ENCODE measurements around the gene FBXW10B.
"Not testable (repeated sequence)": the region's sequence is repeated elsewhere in the genome, so short reads cannot be mapped to it uniquely, and the experiment has no call there.

GRCh38 chr17:15619331-15620058 lies at the start of gene FBXW10B:
- TF ChIP-seq, protein P1, sequence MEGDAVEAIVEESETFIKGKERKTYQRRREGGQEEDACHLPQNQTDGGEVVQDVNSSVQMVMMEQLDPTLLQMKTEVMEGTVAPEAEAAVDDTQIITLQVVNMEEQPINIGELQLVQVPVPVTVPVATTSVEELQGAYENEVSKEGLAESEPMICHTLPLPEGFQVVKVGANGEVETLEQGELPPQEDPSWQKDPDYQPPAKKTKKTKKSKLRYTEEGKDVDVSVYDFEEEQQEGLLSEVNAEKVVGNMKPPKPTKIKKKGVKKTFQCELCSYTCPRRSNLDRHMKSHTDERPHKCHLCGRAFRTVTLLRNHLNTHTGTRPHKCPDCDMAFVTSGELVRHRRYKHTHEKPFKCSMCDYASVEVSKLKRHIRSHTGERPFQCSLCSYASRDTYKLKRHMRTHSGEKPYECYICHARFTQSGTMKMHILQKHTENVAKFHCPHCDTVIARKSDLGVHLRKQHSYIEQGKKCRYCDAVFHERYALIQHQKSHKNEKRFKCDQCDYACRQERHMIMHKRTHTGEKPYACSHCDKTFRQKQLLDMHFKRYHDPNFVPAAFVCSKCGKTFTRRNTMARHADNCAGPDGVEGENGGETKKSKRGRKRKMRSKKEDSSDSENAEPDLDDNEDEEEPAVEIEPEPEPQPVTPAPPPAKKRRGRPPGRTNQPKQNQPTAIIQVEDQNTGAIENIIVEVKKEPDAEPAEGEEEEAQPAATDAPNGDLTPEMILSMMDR (IDR thresholded peaks at IDR 0.05) = not testable (repeated sequence)
- TF ChIP-seq POLR2A (IDR thresholded peaks at IDR 0.05); POLR2AphosphoS5 (IDR thresholded peaks at IDR 0.05; ENCODE audit: insufficient read depth in 1 of 2, low read depth in 1 of 2): not testable (repeated sequence)

Data from vagina (tissue), 2 donors.